Duodenal mucosa (tissue), 2 donors: ENCODE measurements around the gene SEMG2.

ENCODE experiments used
- H3K27ac ChIP-seq: one replicate; pipeline ENCODE4 v1.7.0; 2013; ENCODE audit warnings: low read depth, low read length
- H3K27me3 ChIP-seq, 2 donors: one replicate each; pipeline ENCODE4 v1.7.0; 2013; ENCODE audit warnings: low read length in 2 of 2, control low read depth in 1 of 2; ENCODE audit not compliant: insufficient read depth in 2 of 2, control insufficient read depth in 1 of 2
- H3K36me3 ChIP-seq, 2 donors: one replicate each; pipeline ENCODE4 v1.7.0; 2013; ENCODE audit warnings: low read length in 2 of 2, control low read depth in 1 of 2; ENCODE audit not compliant: insufficient read depth in 2 of 2, control insufficient read depth in 1 of 2
- H3K4me1 ChIP-seq, 2 donors: one replicate each; pipeline ENCODE4 v1.7.0; 2013; ENCODE audit warnings: low read length in 2 of 2, control low read depth in 1 of 2; ENCODE audit not compliant: insufficient read depth in 2 of 2, control insufficient read depth in 1 of 2
- H3K4me3 ChIP-seq, 2 donors: one replicate each; pipeline ENCODE4 v1.7.0; 2013; ENCODE audit warnings: low read length in 2 of 2, low read depth in 1 of 2
- H3K9ac ChIP-seq, 2 donors: one replicate each; pipeline ENCODE4 v1.7.0; 2013; ENCODE audit warnings: low read length in 2 of 2, low read depth in 1 of 2
- H3K9me3 ChIP-seq, 2 donors: one replicate each; pipeline ENCODE4 v1.7.0; 2013; ENCODE audit warnings: low read length in 2 of 2, control low read depth in 1 of 2; ENCODE audit not compliant: control insufficient read depth in 1 of 2

SEMG2 gene

GRCh38 chr20:45229264-45230056, 8.3 kb downstream of the SEMG2 start:
- H3K36me3 ChIP-seq = no peaks in the 10 kb centered on the region
- no peaks in the 10 kb centered on the region for H3K4me1 ChIP-seq
- H3K9me3 ChIP-seq = peaks cover 0 to 3% of the 10 kb centered on the region in 2 donors
- H3K4me3 ChIP-seq = no peak overlapping the region
- H3K27me3 ChIP-seq = peaks cover 0 to 7% of the 10 kb centered on the region in 2 donors
- H3K27ac ChIP-seq = no peak overlapping the region
- no peak overlapping the region for H3K9ac ChIP-seq

- Histone ChIP-seq H3K27me3 (peaks cover under 1 to 6% of the 10 kb centered on the region in 2 donors), H3K27ac (no peak overlapping the region), H3K4me1 (no peaks in the 10 kb centered on the region), H3K4me3 (no peak overlapping the region), H3K9ac (no peak overlapping the region), H3K9me3 (peaks cover 0 to 3% of the 10 kb centered on the region in 2 donors), H3K36me3 (no peaks in the 10 kb centered on the region)
Measured at GRCh38 chr20:45230631-45231030, 9.5 kb downstream of the SEMG2 start.

GRCh38 chr20:45235995-45236394, 14.8 kb downstream of the SEMG2 start:
- Histone ChIP-seq H3K27ac (no peak overlapping the region), H3K4me3 (no peak overlapping the region), H3K9ac (no peak overlapping the region), H3K36me3 (no peaks in the 10 kb centered on the region), H3K9me3 (peaks cover 0 to 3% of the 10 kb centered on the region in 2 donors), H3K27me3 (peaks cover 4 to 10% of the 10 kb centered on the region in 2 donors), H3K4me1 (no peaks in the 10 kb centered on the region)

- H3K36me3 ChIP-seq = no peaks in the 10 kb centered on the region
- no peak overlapping the region for H3K9ac ChIP-seq
- no peaks in the 10 kb centered on the region for H3K4me1 ChIP-seq
- peaks cover 4 to 6% of the 10 kb centered on the region in 2 donors for H3K27me3 ChIP-seq
- no peak overlapping the region for H3K27ac ChIP-seq
- H3K4me3 ChIP-seq = no peak overlapping the region
- H3K9me3 ChIP-seq = peaks cover 0 to 3% of the 10 kb centered on the region in 2 donors
Measured at GRCh38 chr20:45238139-45238538, 17.0 kb downstream of the SEMG2 start.

- H3K36me3 ChIP-seq = no peaks in the 10 kb centered on the region
- no peaks in the 10 kb centered on the region for H3K4me1 ChIP-seq
- no peaks in the 10 kb centered on the region for H3K9me3 ChIP-seq
- no peak overlapping the region for H3K9ac ChIP-seq
- H3K27me3 ChIP-seq = peaks cover 9 to 20% of the 10 kb centered on the region in 2 donors
- H3K27ac ChIP-seq = no peak overlapping the region
- no peak overlapping the region for H3K4me3 ChIP-seq
Measured at GRCh38 chr20:45246109-45246508, 24.9 kb downstream of the SEMG2 start.

GRCh38 chr20:45247865-45248264, 26.7 kb downstream of the SEMG2 start:
- Histone ChIP-seq H3K4me3 (no peak overlapping the region), H3K9me3 (no peaks in the 10 kb centered on the region), H3K27ac (no peak overlapping the region), H3K4me1 (no peaks in the 10 kb centered on the region), H3K27me3 (peaks cover 9 to 20% of the 10 kb centered on the region in 2 donors), H3K36me3 (no peaks in the 10 kb centered on the region), H3K9ac (no peak overlapping the region)

GRCh38 chr20:45248609-45249008, 27.4 kb downstream of the SEMG2 start:
- H3K4me3 ChIP-seq = no peak overlapping the region
- H3K27ac ChIP-seq = no peak overlapping the region
- H3K36me3 ChIP-seq = no peaks in the 10 kb centered on the region
- H3K4me1 ChIP-seq = no peaks in the 10 kb centered on the region
- H3K9ac ChIP-seq = no peak overlapping the region
- peaks cover 9 to 20% of the 10 kb centered on the region in 2 donors for H3K27me3 ChIP-seq
- H3K9me3 ChIP-seq = no peaks in the 10 kb centered on the region

- no peak overlapping the region for H3K27ac ChIP-seq
- peaks cover 8 to 11% of the 10 kb centered on the region in 2 donors for H3K4me1 ChIP-seq
- H3K9me3 ChIP-seq = no peaks in the 10 kb centered on the region
- H3K9ac ChIP-seq = no peak overlapping the region
- H3K36me3 ChIP-seq = no peaks in the 10 kb centered on the region
- H3K4me3 ChIP-seq = no peak overlapping the region
- peaks cover 0 to under 1% of the 10 kb centered on the region in 2 donors for H3K27me3 ChIP-seq
Measured at GRCh38 chr20:45251884-45252560, 30.8 kb downstream of the SEMG2 start.

- H3K27me3 ChIP-seq = no peaks in the 10 kb centered on the region
- H3K4me3 ChIP-seq = no peak overlapping the region
- no peaks in the 10 kb centered on the region for H3K9me3 ChIP-seq
- H3K36me3 ChIP-seq = no peaks in the 10 kb centered on the region
- H3K27ac ChIP-seq = no peak overlapping the region
- no peak overlapping the region for H3K9ac ChIP-seq
- H3K4me1 ChIP-seq = peaks cover 8 to 11% of the 10 kb centered on the region in 2 donors
Measured at GRCh38 chr20:45253261-45253660, 32.1 kb downstream of the SEMG2 start.
